ENCODE measurements around the gene RXRB. TPM values are rescaled to one million over a fixed set of nuclear protein-coding genes. Genes with fewer than 3 reads are reported as not detected.

The RXRB gene
- 3.3 and 5.7 TPM in 2 replicates for polyA plus RNA-seq

DNA sequence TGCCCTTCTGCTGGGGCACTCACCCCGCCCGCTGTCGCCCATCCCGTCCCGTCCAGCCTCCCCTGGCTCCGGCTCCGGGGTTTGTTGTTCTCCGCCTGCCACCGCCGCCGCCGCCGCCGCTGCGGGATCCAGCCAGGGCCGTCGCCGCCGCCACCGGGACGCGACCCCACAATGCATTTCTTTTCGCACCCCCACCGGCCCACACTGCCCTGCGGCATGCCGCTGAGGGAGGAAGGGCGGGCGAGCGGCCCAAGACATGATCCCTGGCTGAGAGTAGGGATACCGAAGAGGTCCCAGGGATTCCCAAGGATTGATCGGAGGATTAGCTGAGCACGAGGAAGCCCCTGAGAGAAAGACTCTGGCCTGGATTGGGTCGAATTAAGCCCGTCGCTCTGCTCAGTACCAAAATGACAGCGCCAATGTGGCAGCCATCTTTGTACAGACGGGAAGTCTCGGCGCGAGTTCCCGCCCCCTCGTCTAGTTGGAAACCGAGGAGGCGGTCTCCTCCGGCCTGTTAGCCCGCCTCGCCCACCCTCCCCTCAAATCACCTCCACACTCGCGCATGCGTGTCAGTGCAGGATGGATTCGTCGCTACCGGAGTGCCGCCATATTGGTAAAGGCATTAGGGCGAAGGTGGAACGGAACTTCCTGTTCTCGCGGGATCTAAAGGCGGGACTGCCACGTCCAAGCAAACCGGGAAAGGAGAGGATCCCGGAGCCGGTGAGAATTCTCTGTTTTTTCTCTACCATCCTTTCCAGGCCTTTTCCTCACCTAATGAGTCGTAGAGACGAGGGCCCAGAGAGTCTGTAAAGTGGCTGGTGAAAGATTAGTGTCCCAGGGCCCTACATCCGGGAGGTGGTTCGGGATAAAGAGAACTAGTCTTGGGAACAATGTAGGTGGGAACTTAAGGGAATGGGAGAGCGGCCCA, at the start of gene RXRB, which contains the start of gene SLC39A7:
TSS of gene RXRB (minus strand) at position 447 of the 928 bp plus-strand sequence. CDS start at position 258, 189 bp downstream.
TSS of gene SLC39A7 (plus strand) at position 649 of the 928 bp plus-strand sequence. CDS start 379 bp downstream, outside the sequence.

DNA sequence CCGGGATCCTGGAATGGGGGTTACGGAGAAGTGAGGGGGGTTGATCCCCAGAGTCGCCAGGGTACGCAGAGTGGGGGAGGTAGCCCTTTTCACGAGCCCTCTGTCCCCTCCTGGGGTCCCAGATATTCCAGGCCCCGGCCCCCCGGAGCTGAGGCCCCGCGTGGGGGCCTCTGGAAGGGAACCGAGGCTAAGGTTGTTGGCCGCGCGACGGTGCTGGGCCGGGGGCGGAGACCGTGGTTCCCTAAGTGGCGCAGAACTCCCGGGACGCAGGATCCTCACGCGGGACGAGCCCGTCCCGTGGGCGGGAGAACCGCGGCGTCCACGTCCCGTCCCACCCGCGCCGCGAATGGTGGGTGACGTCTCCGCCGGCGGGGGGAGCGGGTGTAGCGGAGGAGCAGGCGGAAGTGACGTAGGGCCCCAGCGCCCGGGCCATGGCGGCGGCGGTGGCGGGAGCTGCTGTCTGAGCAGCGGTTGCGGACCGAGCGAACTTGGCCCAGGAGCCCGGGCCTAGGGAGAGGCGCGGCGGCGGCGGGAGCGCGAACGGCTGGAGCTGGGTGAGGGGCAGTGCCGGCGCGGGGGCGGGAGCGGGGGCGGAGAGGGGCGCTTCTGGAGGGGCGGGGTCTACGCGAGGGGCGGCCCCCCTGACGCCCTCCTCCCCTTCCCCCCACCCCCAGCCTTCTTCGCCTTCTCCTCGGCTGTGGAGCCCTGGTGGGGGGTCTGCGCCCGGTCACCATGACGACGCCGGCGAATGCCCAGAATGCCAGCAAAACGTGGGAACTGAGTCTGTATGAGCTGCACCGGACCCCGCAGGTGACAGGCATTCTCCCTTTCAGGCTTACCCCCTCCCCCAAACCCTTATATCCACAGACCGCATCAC, 7.9 kb upstream of the RXRB start, which contains the start of gene RING1:
TSS of gene RING1 (plus strand) at position 410 of the 877 bp plus-strand sequence. CDS start at position 733, 323 bp downstream.

DNA sequence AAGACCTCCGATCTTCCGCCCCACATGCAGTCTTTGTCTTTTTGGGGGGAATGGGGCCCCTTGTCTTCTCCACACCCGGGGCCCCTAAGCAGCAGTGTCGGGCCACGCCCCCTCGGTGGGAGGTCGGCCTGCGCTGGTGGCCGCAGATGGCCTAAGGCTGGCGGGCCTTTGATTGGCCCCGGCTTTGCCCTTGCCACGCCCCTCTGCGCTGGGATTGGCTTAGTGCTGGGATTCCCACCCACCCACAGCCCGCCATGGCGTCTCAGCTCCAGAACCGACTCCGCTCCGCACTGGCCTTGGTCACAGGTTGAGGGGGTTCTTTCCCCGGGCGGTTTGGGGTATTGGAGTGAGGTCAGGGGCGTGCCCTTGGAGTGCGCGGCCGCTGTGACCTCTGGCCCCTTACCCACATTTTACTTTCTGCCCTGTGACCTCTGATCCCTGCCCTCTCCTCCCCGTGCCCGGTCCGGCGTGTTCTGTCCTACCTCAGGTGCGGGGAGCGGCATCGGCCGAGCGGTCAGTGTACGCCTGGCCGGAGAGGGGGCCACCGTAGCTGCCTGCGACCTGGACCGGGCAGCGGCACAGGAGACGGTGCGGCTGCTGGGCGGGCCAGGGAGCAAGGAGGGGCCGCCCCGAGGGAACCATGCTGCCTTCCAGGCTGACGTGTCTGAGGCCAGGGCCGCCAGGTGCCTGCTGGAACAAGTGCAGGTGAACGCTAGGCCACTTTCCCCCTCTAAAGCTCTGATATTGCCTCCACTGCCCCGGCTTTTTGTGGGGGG, 4.1 kb upstream of the RXRB start, which contains the start of gene HSD17B8:
TSS of gene HSD17B8 (plus strand) at position 241 of the 776 bp plus-strand sequence. CDS start at position 255, 14 bp downstream.

GRCh38 chr6:33192105-33192646, 8.3 kb downstream of the RXRB start, which contains the start of gene COL11A2:
Gene COL11A2 (minus strand): TSS chr6:33192467. CDS start chr6:33192240, 227 bp downstream.

Other genes starting within 250 kb of the RXRB start
- gene HLA-DMA, start 247.6 kb downstream of the RXRB start, polyA plus RNA-seq, result 1.4 TPM in 1 of 2 replicates, not detected in the other
- 26.5 and 27.3 TPM in 2 replicates for gene BRD2, start 232.1 kb downstream of the RXRB start, polyA plus RNA-seq
- not detected in 2 replicates for gene HLA-DOA, start 191.1 kb downstream of the RXRB start, polyA plus RNA-seq
- gene HLA-DPA1, start 127.0 kb downstream of the RXRB start, polyA plus RNA-seq, result 0.26 and 0.92 TPM in 2 replicates
- gene HLA-DPB1, start 124.7 kb downstream of the RXRB start, polyA plus RNA-seq, result 112 and 120 TPM in 2 replicates
- gene COL11A2, start 8.2 kb downstream of the RXRB start, polyA plus RNA-seq, result 0.67 and 1.0 TPM in 2 replicates
- 5.7 and 9.7 TPM in 2 replicates for gene SLC39A7, start 202 bp upstream of the RXRB start, polyA plus RNA-seq
- 3.1 and 10.1 TPM in 2 replicates for gene HSD17B8, start 4.0 kb upstream of the RXRB start, polyA plus RNA-seq
- gene RING1, start 7.8 kb upstream of the RXRB start, polyA plus RNA-seq, result 6.8 and 15.9 TPM in 2 replicates
- 31.6 and 34.2 TPM in 2 replicates for gene VPS52, start 71.2 kb upstream of the RXRB start, polyA plus RNA-seq
- gene RPS18, start 71.4 kb upstream of the RXRB start, polyA plus RNA-seq, result 709 and 869 TPM in 2 replicates
- 2.2 and 2.3 TPM in 2 replicates for gene B3GALT4, start 76.5 kb upstream of the RXRB start, polyA plus RNA-seq
- 22.4 and 46.1 TPM in 2 replicates for gene WDR46, start 88.6 kb upstream of the RXRB start, polyA plus RNA-seq
- 5.6 and 8.8 TPM in 2 replicates for gene PFDN6, start 88.9 kb upstream of the RXRB start, polyA plus RNA-seq
- gene RGL2, start 98.3 kb upstream of the RXRB start, polyA plus RNA-seq, result 3.2 and 5.0 TPM in 2 replicates
- gene TAPBP, start 113.4 kb upstream of the RXRB start, polyA plus RNA-seq, result 10.8 and 14.1 TPM in 2 replicates
- gene ZBTB22, start 117.1 kb upstream of the RXRB start, polyA plus RNA-seq, result 0.42 and 1.6 TPM in 2 replicates
- gene DAXX, start 122.3 kb upstream of the RXRB start, polyA plus RNA-seq, result 6.0 and 6.5 TPM in 2 replicates
- gene KIFC1, start 191.2 kb upstream of the RXRB start, polyA plus RNA-seq, result not detected in 2 replicates
- gene PHF1, start 210.3 kb upstream of the RXRB start, polyA plus RNA-seq, result 14.0 and 14.2 TPM in 2 replicates
- gene CUTA, start 217.4 kb upstream of the RXRB start, polyA plus RNA-seq, result 385 and 492 TPM in 2 replicates
- 0.24 and 1.9 TPM in 2 replicates for gene SYNGAP1, start 219.4 kb upstream of the RXRB start, polyA plus RNA-seq